ENCODE results near the gene CD81. TPM values are rescaled to one million over a fixed set of nuclear protein-coding genes. Genes with fewer than 3 reads are reported as not detected.

Gene CD81
- total RNA-seq, 4 donors from 2014 or later = 264 to 370 (median 298) TPM

GRCh38 chr11:2411446-2412305, 34.6 kb downstream of the CD81 start:
- intact Hi-C loops (cut with DNase I) = no loop called here
- DNase-seq = no peak

GRCh38 chr11:2412323-2412722, 35.2 kb downstream of the CD81 start:
- H3K4me1 ChIP-seq = no peaks in the 10 kb centered on the region
- intact Hi-C loops (cut with DNase I) = no loop called here
- 88 to 89% methylated on average over 4 to 5 of the region's 6 CpGs for WGBS, 2 donors
- DNase-seq = no peak
- no peak overlapping the region for H3K27ac ChIP-seq
- no peaks in the 10 kb centered on the region for H3K27me3 ChIP-seq
- H3K9me3 ChIP-seq = no peaks in the 10 kb centered on the region
- no peak for TF ChIP-seq POLR2A (IDR thresholded peaks at IDR 0.05)
- TF ChIP-seq, protein P1, sequence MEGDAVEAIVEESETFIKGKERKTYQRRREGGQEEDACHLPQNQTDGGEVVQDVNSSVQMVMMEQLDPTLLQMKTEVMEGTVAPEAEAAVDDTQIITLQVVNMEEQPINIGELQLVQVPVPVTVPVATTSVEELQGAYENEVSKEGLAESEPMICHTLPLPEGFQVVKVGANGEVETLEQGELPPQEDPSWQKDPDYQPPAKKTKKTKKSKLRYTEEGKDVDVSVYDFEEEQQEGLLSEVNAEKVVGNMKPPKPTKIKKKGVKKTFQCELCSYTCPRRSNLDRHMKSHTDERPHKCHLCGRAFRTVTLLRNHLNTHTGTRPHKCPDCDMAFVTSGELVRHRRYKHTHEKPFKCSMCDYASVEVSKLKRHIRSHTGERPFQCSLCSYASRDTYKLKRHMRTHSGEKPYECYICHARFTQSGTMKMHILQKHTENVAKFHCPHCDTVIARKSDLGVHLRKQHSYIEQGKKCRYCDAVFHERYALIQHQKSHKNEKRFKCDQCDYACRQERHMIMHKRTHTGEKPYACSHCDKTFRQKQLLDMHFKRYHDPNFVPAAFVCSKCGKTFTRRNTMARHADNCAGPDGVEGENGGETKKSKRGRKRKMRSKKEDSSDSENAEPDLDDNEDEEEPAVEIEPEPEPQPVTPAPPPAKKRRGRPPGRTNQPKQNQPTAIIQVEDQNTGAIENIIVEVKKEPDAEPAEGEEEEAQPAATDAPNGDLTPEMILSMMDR (IDR thresholded peaks at IDR 0.05) = no peak
- no peak overlapping the region for H3K4me3 ChIP-seq (replicated peaks in 1 of 3)
- H3K36me3 ChIP-seq = no peaks in the 10 kb centered on the region

More at GRCh38 chr11:2411446-2412305, 34.6 kb downstream of the CD81 start:
- Histone ChIP-seq H3K4me1 (no peaks in the 10 kb centered on the region), H3K9me3 (no peaks in the 10 kb centered on the region), H3K4me3 (replicated peaks in 1 of 3) (no peak overlapping the region), H3K36me3 (no peaks in the 10 kb centered on the region), H3K27ac (no peak overlapping the region), H3K27me3 (no peaks in the 10 kb centered on the region)
- TF ChIP-seq, protein P1 (IDR thresholded peaks at IDR 0.05) = no peak
- TF ChIP-seq POLR2A (IDR thresholded peaks at IDR 0.05) = no peak
- 80 to 85% methylated on average over 19 to 25 of the region's 30 CpGs for WGBS, 2 donors

DNA sequence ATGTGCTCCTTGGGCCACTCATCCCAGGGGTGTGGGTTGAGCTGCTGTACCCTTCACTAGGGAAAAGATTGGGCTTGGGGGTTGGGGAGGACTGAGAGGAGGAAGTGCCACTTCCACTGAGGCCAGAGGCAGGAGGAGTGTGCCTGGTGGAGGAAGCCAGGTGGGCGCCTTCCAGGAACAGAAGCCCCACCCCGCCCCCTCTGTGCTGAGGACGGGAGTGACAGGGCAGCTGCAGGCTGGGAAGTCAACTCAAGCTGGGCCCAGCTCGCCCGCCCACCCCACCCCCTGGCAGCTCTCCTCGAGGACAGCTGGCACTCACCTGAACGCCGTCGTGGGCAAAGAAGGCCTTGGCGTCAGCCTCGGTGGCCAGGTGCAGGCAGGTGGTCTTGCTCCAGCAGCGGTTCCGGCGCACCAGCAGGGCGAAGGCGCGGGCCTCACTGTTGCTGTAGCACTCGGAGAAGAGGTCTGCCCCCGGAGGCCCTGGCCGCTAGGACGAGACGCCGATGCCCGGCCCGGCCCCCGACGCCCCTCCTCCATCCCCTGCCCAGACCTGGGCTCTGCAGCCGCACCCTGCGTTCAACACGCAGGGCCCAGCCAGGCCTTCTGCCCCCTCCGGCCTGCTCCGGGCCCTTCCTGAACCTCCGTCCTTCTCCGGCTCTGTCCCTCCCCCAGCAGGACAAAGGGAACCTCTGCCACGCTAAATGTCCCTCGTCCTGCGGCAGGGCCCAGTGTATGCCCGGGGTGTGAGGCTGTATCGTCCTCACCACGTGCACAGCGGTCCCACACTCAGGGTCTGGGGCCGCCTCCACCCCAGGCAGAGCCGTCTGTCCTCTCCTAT, 36.9 kb downstream of the CD81 start:
- 87 to 91% methylated on average over 33 to 39 of the region's 43 CpGs for WGBS, 2 donors
- DNase-seq = no peak
- Histone ChIP-seq H3K36me3 (no peaks in the 10 kb centered on the region), H3K27me3 (no peaks in the 10 kb centered on the region), H3K4me1 (no peaks in the 10 kb centered on the region), H3K4me3 (replicated peaks in 1 of 3) (no peak overlapping the region), H3K27ac (no peak overlapping the region), H3K9me3 (no peaks in the 10 kb centered on the region)
- intact Hi-C loops (cut with DNase I) = no loop called here
- no peak for TF ChIP-seq POLR2A (IDR thresholded peaks at IDR 0.05)
- TF ChIP-seq, protein P1 (IDR thresholded peaks at IDR 0.05) = no peak

DNA sequence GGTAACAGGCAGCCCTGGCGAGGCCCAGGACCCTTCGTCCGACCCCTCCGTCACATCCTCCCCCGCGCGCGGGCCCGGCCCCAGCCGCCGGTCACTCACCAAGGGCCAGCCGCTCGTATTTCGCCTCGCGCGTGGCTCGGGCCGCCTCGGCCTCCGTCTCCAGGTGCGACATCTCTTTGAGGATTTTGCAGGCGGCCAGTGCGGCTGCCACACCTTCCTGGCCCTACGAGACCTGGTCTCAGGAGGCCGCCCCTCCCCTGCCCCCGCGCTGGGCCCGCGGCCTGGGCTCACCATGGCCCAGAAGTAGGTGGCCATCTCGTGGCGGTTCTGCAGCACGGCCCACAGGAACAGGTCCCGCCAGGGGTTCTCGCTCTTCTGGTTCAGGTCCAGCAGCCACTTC, 37.5 kb downstream of the CD81 start:
- H3K4me1 ChIP-seq = no peaks in the 10 kb centered on the region
- no peaks in the 10 kb centered on the region for H3K9me3 ChIP-seq
- intact Hi-C loops (cut with DNase I) = no loop called here
- no peak for TF ChIP-seq POLR2A (IDR thresholded peaks at IDR 0.05)
- TF ChIP-seq, protein P1 (IDR thresholded peaks at IDR 0.05) = no peak
- no peak overlapping the region for H3K4me3 ChIP-seq (replicated peaks in 1 of 3)
- no peak overlapping the region for H3K27ac ChIP-seq
- DNase-seq = no peak
- 90 to 96% methylated on average over 31 to 35 of the region's 35 CpGs for WGBS, 2 donors
- no peaks in the 10 kb centered on the region for H3K36me3 ChIP-seq
- no peaks in the 10 kb centered on the region for H3K27me3 ChIP-seq

Measured in thyroid gland (tissue), 4 donors.